ENCODE measurements around the gene CDCA4.

Gene CDCA4

DNA sequence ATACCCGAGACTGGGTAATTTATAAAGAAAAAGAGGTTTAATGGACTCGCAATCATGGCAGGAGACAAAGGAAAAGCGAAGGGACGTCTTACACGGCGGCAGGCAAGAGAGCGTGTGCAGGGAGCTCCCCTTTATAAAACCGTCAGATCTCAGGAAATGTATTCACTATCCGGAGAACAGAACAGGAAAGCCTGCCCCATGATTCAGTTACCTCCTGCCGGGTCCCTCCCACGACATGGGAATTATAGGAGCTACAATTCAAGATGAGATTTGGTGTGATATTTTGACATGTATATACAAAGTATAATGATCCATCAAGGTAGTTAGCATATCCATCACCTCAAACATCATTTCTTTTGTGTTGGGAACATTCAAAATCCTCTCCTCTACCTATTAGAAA lies 2.3 kb upstream of the CDCA4 start:
- no peak for TF ChIP-seq ZFX (IDR thresholded peaks at IDR 0.05; ENCODE audit: borderline replicate concordance)
- TF ChIP-seq, protein P1, sequence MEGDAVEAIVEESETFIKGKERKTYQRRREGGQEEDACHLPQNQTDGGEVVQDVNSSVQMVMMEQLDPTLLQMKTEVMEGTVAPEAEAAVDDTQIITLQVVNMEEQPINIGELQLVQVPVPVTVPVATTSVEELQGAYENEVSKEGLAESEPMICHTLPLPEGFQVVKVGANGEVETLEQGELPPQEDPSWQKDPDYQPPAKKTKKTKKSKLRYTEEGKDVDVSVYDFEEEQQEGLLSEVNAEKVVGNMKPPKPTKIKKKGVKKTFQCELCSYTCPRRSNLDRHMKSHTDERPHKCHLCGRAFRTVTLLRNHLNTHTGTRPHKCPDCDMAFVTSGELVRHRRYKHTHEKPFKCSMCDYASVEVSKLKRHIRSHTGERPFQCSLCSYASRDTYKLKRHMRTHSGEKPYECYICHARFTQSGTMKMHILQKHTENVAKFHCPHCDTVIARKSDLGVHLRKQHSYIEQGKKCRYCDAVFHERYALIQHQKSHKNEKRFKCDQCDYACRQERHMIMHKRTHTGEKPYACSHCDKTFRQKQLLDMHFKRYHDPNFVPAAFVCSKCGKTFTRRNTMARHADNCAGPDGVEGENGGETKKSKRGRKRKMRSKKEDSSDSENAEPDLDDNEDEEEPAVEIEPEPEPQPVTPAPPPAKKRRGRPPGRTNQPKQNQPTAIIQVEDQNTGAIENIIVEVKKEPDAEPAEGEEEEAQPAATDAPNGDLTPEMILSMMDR (IDR thresholded peaks at IDR 0.05), result no peak
- no peak overlapping the region for H3K27ac ChIP-seq

DNA sequence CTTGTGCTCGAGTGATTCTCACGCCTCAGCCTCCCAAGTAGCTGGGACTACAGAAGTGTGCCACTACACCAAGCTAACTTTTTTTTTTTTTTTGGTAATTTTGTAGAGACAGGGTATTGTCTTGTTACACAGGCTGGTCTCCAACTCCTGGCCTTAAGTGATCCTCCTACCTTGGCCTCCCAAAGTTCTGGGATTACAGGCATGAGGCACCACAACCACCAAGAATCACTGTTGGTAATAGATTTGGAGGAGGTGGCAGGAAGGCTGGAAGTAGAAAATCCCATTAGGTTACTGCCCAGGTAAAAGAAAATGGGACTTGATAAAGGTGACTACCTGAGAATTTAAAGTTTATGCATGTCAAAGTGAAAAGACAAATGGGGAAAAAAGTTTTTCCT lies 1.4 kb upstream of the CDCA4 start:
- H3K27ac ChIP-seq, result peak overlapping the region; percentile 91
- TF ChIP-seq, protein P1 (IDR thresholded peaks at IDR 0.05), result no peak
- TF ChIP-seq ZFX (IDR thresholded peaks at IDR 0.05; ENCODE audit: borderline replicate concordance), result no peak

DNA sequence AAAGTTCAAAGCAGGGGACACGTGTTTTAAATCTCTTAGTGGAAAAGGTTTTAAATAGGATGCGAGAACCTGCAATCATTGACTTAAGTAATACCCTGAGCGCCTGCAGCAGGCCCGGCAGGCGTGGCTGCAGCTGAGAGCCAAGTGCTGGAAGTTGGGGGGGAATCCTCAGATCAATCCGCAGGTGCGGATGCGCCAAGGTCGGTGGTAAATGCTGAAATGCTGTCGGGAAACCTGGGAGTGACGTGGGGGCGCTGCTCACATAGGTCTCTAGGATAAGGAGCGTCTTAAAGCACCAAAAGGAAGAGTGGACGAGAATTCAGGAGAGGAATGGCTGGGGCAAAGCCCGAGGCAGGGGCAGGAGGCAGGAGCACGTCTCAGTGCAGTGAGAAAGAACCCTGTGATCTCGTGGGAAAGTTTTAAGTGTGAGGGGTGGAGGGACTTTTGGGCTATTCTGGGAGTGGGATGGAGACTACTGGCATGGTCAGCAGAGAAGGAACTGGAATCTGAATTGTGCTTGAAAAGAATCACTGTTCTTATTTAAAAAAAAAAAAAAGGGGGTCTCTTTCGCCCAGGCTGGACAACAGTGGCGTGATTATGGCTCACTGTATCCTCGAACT lies 883 bp upstream of the CDCA4 start:
- peak overlapping the region; percentile 91 for H3K27ac ChIP-seq

DNA sequence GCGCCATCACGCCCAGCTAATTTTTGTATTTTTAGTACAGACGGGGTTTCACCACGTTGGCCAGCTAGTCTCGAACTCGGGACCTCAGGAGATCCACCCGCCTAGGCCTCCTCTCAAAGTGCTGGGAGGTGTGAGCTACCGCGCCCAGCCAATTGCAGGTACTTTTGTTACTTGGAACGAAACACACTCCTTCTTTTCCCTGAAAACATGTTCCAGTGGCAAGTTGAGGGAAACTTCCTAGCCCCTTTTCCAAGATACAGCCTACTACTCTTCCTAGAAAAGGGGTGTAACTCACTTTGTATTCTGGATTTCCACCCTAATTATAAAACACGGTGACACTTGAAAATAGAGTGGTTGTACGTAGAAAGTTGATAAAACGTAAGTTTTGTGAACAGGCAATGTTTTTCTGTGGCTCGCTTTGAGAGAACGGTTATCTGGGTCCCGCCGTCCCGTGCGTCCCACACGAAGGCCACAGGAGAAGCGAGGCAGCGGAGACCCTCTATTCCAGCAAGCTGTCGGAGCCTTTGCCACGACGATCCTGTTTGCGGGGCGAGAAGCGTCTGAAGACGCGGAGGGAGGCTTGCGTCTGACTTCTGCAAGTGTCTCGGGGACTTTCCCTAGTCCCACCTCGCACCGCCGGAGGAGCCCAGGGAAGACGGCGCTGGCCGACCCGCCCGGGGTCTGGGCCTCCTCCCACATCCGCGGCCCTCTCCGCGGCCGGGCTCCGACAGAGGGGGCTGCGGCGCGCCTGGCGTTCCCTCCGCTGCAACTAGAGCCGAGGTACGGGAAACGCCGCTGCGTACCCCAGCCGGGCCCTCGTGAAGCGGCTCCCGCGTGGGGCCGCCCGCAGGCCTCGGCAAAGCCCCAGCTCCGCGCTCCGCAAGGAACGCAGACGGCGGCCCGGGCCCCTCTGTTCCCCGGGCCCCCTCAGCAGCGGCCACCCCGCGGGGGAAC lies 745 bp downstream of the CDCA4 start:
- no peak for TF ChIP-seq ZFX (IDR thresholded peaks at IDR 0.05; ENCODE audit: borderline replicate concordance)
- TF ChIP-seq, protein P1 (IDR thresholded peaks at IDR 0.05), result 0 out of 2 replicates have a peak, but pooled peaks have one; percentile 13
- H3K27ac ChIP-seq, result peak overlapping the region; percentile 91

More for the DNA sequence above, 883 bp upstream of the CDCA4 start:
- TF ChIP-seq, protein P1 (IDR thresholded peaks at IDR 0.05), result peak; percentile 68
- no peak for TF ChIP-seq ZFX (IDR thresholded peaks at IDR 0.05; ENCODE audit: borderline replicate concordance)

DNA sequence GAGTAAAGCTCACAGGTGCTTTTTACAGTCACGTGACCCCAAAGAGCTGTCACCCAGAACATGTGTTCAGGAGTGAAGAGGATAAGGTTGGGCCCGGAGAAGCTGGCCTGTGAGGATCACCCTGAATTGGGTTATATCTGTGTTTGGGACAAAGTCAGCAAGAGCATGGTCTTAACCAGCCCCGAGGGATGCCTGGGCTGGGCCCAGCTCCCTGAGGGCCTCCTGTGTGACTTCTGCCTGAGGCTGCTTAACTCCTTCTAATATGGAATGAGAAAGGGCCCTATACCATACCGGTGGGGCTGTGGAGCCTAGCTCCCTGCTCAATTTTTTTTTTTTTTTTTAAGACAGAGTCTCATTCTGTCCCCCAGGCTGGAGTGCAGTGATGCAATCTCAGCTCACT lies 2.5 kb downstream of the CDCA4 start:
- H3K27ac ChIP-seq, result peak overlapping the region; percentile 91; the same call in 1 of the 2 replicates
- TF ChIP-seq ZFX (IDR thresholded peaks at IDR 0.05; ENCODE audit: borderline replicate concordance), result no peak
- TF ChIP-seq, protein P1 (IDR thresholded peaks at IDR 0.05), result no peak

DNA sequence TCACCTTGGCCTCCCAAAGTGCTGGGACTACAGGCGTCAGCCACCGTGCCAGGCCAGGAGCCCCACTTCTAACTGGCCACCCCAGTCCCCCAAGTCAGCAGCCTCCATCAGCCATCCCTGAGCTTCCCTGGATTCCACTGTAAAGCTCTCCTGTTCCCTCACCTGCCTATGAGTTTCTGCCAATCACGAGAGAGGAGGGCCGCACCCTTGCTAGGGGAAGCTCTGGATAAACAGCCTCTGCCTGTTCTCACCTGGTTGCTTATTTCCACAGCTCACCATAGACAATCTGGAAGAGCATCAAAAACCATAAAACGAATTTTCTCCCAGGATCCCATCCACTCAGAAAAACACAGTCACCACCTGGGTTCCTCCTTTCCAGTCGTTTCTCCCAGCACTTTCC lies 5.0 kb downstream of the CDCA4 start:
- H3K27ac ChIP-seq, result peak overlapping the region; percentile 40; the same call in 1 of the 2 replicates
- TF ChIP-seq, protein P1 (IDR thresholded peaks at IDR 0.05), result no peak
- TF ChIP-seq ZFX (IDR thresholded peaks at IDR 0.05; ENCODE audit: borderline replicate concordance), result no peak

DNA sequence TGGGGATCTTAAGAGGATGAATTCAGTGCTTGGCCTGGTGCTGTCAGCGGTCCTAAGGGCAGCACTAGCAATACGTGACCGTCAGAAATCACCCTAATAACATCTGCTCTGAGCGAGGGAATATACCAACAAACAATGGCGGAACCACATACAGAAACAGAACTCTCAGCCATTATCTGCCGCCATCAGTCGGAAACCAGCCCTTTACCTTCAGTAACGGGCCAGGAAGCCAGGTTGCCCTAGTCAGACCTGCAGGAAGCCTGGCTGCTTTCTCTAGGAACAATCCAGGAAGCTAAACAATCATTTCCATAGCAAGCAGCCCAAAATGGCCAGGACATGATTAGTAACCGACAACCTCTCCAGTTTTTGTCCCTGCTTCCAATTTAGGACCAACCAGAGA lies 5.6 kb downstream of the CDCA4 start:
- H3K27ac ChIP-seq, result no peak overlapping the region

More for the DNA sequence above, 5.6 kb downstream of the CDCA4 start:
- TF ChIP-seq, protein P1 (IDR thresholded peaks at IDR 0.05), result no peak
- TF ChIP-seq ZFX (IDR thresholded peaks at IDR 0.05; ENCODE audit: borderline replicate concordance), result no peak

Measured in 22Rv1 (cell line).